Measurements from ENCODE around the gene ITLN1. TPM values are rescaled to one million over a fixed set of nuclear protein-coding genes. Genes with fewer than 3 reads are reported as not detected.
"Not testable (repeated sequence)": the region's sequence is repeated elsewhere in the genome, so short reads cannot be mapped to it uniquely, and the experiment has no call there.

The ITLN1 gene
- total RNA-seq: under 1 TPM in 1 of 4 donors, not detected in 3; 0.61 TPM

- intact Hi-C loops (cut with DNase I; ENCODE audit: low total_unique reads) (no loop called here), in situ Hi-C loops (cut with MboI; ENCODE audit: low sequenced_read_pairs in 4 of 4) (no loop called here)
- Histone ChIP-seq H3K4me1 (no peaks in the 10 kb centered on the region), H3K36me3 (no peaks in the 10 kb centered on the region), H3K9me3 (no peaks in the 10 kb centered on the region), H3K27me3 (no peaks in the 10 kb centered on the region), H3K4me3 (no peak within 1 kb of the TSS), H3K27ac (no peak within 1 kb of the TSS)
- no peak for TF ChIP-seq CTCF (IDR thresholded peaks at IDR 0.05 in 4 of 5, conservative IDR thresholded peaks at IDR 0.05 in 1 of 5)
- ATAC-seq (no peak), DNase-seq (no peak)
Observed at GRCh38 chr1:160885042-160885441, at the start of gene ITLN1. ITLN1 (minus strand) TSS chr1:160885180; CDS start chr1:160884877, 303 bp downstream.

GRCh38 chr1:160933305-160933704 is 48.3 kb upstream of the ITLN1 start:
- H3K27me3 ChIP-seq; ATAC-seq; H3K27ac ChIP-seq; intact Hi-C loops (cut with DNase I; ENCODE audit: low total_unique reads); H3K4me1 ChIP-seq; H3K36me3 ChIP-seq; DNase-seq; in situ Hi-C loops (cut with MboI; ENCODE audit: low sequenced_read_pairs in 4 of 4); H3K4me3 ChIP-seq; H3K9me3 ChIP-seq: not testable (repeated sequence)

GRCh38 chr1:160925652-160926244 is 40.8 kb upstream of the ITLN1 start:
- DNase-seq (no peak), ATAC-seq (no peak)
- H3K36me3 ChIP-seq: no peaks in the 10 kb centered on the region
- in situ Hi-C loops (cut with MboI; ENCODE audit: low sequenced_read_pairs in 4 of 4): no loop called here
- no peak overlapping the region for H3K4me3 ChIP-seq
- H3K4me1 ChIP-seq: no peaks in the 10 kb centered on the region
- no peak overlapping the region for H3K27ac ChIP-seq
- TF ChIP-seq POLR2A (IDR thresholded peaks at IDR 0.05) (no peak), CTCF (IDR thresholded peaks at IDR 0.05 in 4 of 5, conservative IDR thresholded peaks at IDR 0.05 in 1 of 5) (no peak)
- H3K9me3 ChIP-seq: no peaks in the 10 kb centered on the region
- intact Hi-C loops (cut with DNase I; ENCODE audit: low total_unique reads): no loop called here
- H3K27me3 ChIP-seq: no peaks in the 10 kb centered on the region

- in situ Hi-C loops (cut with MboI; ENCODE audit: low sequenced_read_pairs in 4 of 4): no loop called here
- H3K4me1 ChIP-seq: no peaks in the 10 kb centered on the region
- TF ChIP-seq POLR2A (IDR thresholded peaks at IDR 0.05) (no peak), CTCF (IDR thresholded peaks at IDR 0.05 in 4 of 5, conservative IDR thresholded peaks at IDR 0.05 in 1 of 5) (no peak)
- H3K27me3 ChIP-seq: no peaks in the 10 kb centered on the region
- ATAC-seq: no peak
- intact Hi-C loops (cut with DNase I; ENCODE audit: low total_unique reads): no loop called here
- no peaks in the 10 kb centered on the region for H3K36me3 ChIP-seq
- H3K4me3 ChIP-seq: no peak overlapping the region
- no peak overlapping the region for H3K27ac ChIP-seq
- DNase-seq: no peak
- H3K9me3 ChIP-seq: no peaks in the 10 kb centered on the region
Observed at GRCh38 chr1:160924791-160925651, 40.0 kb upstream of the ITLN1 start.

- Histone ChIP-seq H3K4me1 (no peaks in the 10 kb centered on the region), H3K36me3 (no peaks in the 10 kb centered on the region), H3K4me3 (no peak overlapping the region), H3K9me3 (no peaks in the 10 kb centered on the region), H3K27ac (no peak overlapping the region), H3K27me3 (no peaks in the 10 kb centered on the region)
- no peak for ATAC-seq
- TF ChIP-seq CTCF (IDR thresholded peaks at IDR 0.05 in 4 of 5, conservative IDR thresholded peaks at IDR 0.05 in 1 of 5): no peak
- TF ChIP-seq POLR2A (IDR thresholded peaks at IDR 0.05): no peak
- in situ Hi-C loops (cut with MboI; ENCODE audit: low sequenced_read_pairs in 4 of 4) (no loop called here), intact Hi-C loops (cut with DNase I; ENCODE audit: low total_unique reads) (no loop called here)
- no peak for DNase-seq
Observed at GRCh38 chr1:160916666-160917065, 31.7 kb upstream of the ITLN1 start.

- H3K27me3 ChIP-seq; H3K4me1 ChIP-seq; H3K36me3 ChIP-seq; ATAC-seq; H3K4me3 ChIP-seq; in situ Hi-C loops (cut with MboI; ENCODE audit: low sequenced_read_pairs in 4 of 4); intact Hi-C loops (cut with DNase I; ENCODE audit: low total_unique reads); H3K9me3 ChIP-seq; H3K27ac ChIP-seq; DNase-seq: not testable (repeated sequence)
Observed at GRCh38 chr1:160913229-160913628, 28.2 kb upstream of the ITLN1 start.

Measured in gastrocnemius medialis (tissue), 4 donors.